ENCODE measurements around the gene AKNA.

- no peak for TF ChIP-seq POLR2AphosphoS5 (IDR thresholded peaks at IDR 0.05; ENCODE audit: low read depth, low read length)
- TF ChIP-seq POLR2A (IDR thresholded peaks at IDR 0.05; ENCODE audit: low read depth, low read length), result no peak
Observed at GRCh38 chr9:114342755-114343440, 44.9 kb downstream of the AKNA start.
